HepG2 (cell line): ENCODE data around the gene MTMR3.

Source experiments
- CENPX ChIP-seq: sonication (generic); formaldehyde crosslinking; IDR thresholded peaks from 2 replicates; pipeline ENCODE4 v1.9.0; 2021; ENCODE audit warnings: mild to moderate bottlenecking, missing genetic modification reagents, moderate library complexity
- CTCF ChIP-seq: sonication (generic); formaldehyde crosslinking; IDR thresholded peaks from 2 replicates; pipeline ENCODE4 v1.5.0; 2020; ENCODE audit warnings: mild to moderate bottlenecking, missing genetic modification reagents, moderate library complexity
- FOXP1 ChIP-seq, 2 experiments: fragments of 450-650 bp in 1 of 2; IDR thresholded peaks; 2 replicates each; pipeline ENCODE4 v1.6.1; 2017 to 2018; ENCODE audit warnings: antibody characterized with exemption in 1 of 2
- POLR2A ChIP-seq, 2 experiments: IDR thresholded peaks; 2 replicates each; pipeline ENCODE4 v1.6.1; 2011; ENCODE audit warnings: low read depth in 2 of 2, low read length in 2 of 2, mild to moderate bottlenecking in 1 of 2, moderate library complexity in 1 of 2; ENCODE audit not compliant: insufficient read depth in 1 of 2
- PPARG ChIP-seq: conservative IDR thresholded peaks from 2 replicates; pipeline ENCODE4 v1.6.1; 2016; ENCODE audit warnings: missing biosample characterization, missing genetic modification reagents
- RBAK ChIP-seq: sonication (generic); formaldehyde crosslinking; IDR thresholded peaks from 2 replicates; pipeline ENCODE4 v1.5.1; 2020; ENCODE audit warnings: mild to moderate bottlenecking, missing genetic modification reagents
- SIN3A ChIP-seq: IDR thresholded peaks from 2 replicates; pipeline ENCODE4 v1.6.1; 2011; ENCODE audit warnings: low read depth, mild to moderate bottlenecking, control low read depth, low read length, borderline replicate concordance
- U2AF1 ChIP-seq: fragments of 200-400 bp; formaldehyde crosslinking; optimal IDR thresholded peaks from 2 replicates; pipeline ENCODE3; 2017; ENCODE audit warnings: mild to moderate bottlenecking, low read depth, low read length
- ZBTB44 ChIP-seq: sonication (generic); formaldehyde crosslinking; IDR thresholded peaks from 2 replicates; pipeline ENCODE4 v1.4.0; 2020; ENCODE audit warnings: missing genetic modification reagents
- ZNF24 ChIP-seq: fragments of 450-650 bp; IDR thresholded peaks from 2 replicates; pipeline ENCODE4 v1.6.1; 2017; ENCODE audit warnings: antibody characterized with exemption, mild to moderate bottlenecking
- ZNF264 ChIP-seq: sonication (generic); formaldehyde crosslinking; IDR thresholded peaks from 2 replicates; pipeline ENCODE4 v1.4.0; 2020; ENCODE audit warnings: missing genetic modification reagents

DNA sequence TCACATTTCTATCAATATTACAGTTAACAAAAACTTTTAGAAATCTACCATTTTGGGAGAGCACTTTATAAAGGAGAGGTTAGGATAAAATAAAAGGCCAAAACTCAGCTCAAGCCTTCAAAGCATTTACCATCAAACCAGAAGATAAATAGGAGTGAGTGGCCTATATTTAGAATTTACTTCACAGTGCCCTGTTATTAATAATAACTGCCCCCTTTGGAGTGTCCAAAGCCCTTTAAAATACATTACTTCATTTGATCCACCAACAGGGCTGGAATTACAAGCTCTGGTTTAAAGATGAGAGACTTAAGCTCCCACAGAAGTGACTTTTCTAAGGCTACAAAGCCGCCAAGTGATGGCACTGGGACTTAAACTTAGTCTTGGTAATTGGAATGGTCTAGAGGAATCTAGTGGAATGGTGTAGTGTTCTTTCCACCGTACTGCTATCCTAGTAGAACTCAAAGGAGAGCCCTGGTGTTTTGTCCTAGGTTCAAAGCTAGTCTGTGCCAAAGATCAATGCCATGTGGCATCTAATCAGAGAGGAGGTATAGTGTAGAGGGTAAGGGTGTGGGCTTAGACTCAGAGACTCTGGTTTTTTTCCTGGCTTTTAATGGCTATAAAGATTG lies 21.2 kb upstream of the MTMR3 start:
- TF ChIP-seq SIN3A, result no peak
- TF ChIP-seq FOXP1 (IDR thresholded peaks at IDR 0.05), result no peak
- no peak for TF ChIP-seq FOXP1 (CRISPR knock-in tag; IDR thresholded peaks at IDR 0.05)
- no peak for TF ChIP-seq CTCF (CRISPR knock-in tag)
- TF ChIP-seq U2AF1, result no peak
- no peak for TF ChIP-seq ZNF24
- no peak for TF ChIP-seq ZNF264 (CRISPR knock-in tag)
- no peak for TF ChIP-seq PPARG (CRISPR knock-in tag)
- no peak for TF ChIP-seq CENPX
- no peak for TF ChIP-seq RBAK (CRISPR knock-in tag)
- TF ChIP-seq ZBTB44 (CRISPR knock-in tag), result no peak
- no peak for TF ChIP-seq POLR2A (IDR thresholded peaks at IDR 0.05; ENCODE audit: insufficient read depth in 1 of 2, low read depth in 2 of 2, low read length in 2 of 2)
